Transverse colon (tissue), 4 donors: ENCODE data around the gene CNST. TPM values are rescaled to one million over a fixed set of nuclear protein-coding genes. Genes with fewer than 3 reads are reported as not detected.

Experiments
- DNase-seq: peaks from one replicate; pipeline ENCODE4 v3.0.0-alpha.2; 2019
- H3K27ac ChIP-seq, 4 donors: fragments of 200-600 bp; sonication (generic); 2 replicates each; pipeline ENCODE4 v1.5.1; 2016 to 2018; ENCODE audit warnings: inconsistent platforms in 4 of 4
- H3K27me3 ChIP-seq: fragments of 200-600 bp; sonication (generic); 2 replicates; pipeline ENCODE4 v1.5.1; 2017; ENCODE audit warnings: inconsistent platforms
- H3K36me3 ChIP-seq, 4 donors: fragments of 200-600 bp; sonication (generic); 2 replicates each; pipeline ENCODE4 v1.5.1; 2017 to 2019; ENCODE audit warnings: inconsistent platforms in 4 of 4
- H3K4me1 ChIP-seq, 4 donors: fragments of 200-600 bp; sonication (generic); 2 replicates each; pipeline ENCODE4 v1.5.1; 2017 to 2020; ENCODE audit warnings: inconsistent platforms in 4 of 4
- H3K4me3 ChIP-seq, 4 donors: fragments of 200-600 bp; sonication (generic); 1 replicate in 1 of 4; 2 replicates in 3 of 4; pipeline versions ENCODE4 v1.5.1 to v1.6.1; 2017 to 2019; ENCODE audit warnings: inconsistent platforms in 4 of 4
- H3K9me3 ChIP-seq, 2 donors: fragments of 200-600 bp; sonication (generic); 2 replicates each; pipeline ENCODE4 v1.5.1; 2017 to 2019; ENCODE audit warnings: inconsistent platforms in 2 of 2
- CTCF ChIP-seq, 5 experiments: fragments of 200-600 bp in 3 of 5; fragments of 450-650 bp in 2 of 5; sonication (generic) in 3 of 5; IDR thresholded peaks; 1 replicate in 2 of 5; 2 replicates in 3 of 5; pipeline ENCODE4 v1.5.1; 2016 to 2017; ENCODE audit warnings: antibody characterized with exemption in 5 of 5, inconsistent platforms in 3 of 5, mild to moderate bottlenecking in 2 of 5, moderate library complexity in 1 of 5
- EP300 ChIP-seq: sonication (generic); formaldehyde crosslinking; IDR thresholded peaks from one replicate; pipeline ENCODE4 v1.6.1; 2017; ENCODE audit warnings: antibody characterized with exemption, low read depth
- POLR2A ChIP-seq: fragments of 450-650 bp; IDR thresholded peaks from one replicate; pipeline ENCODE4 v1.6.1; 2016; ENCODE audit warnings: antibody characterized with exemption, mild to moderate bottlenecking, moderate library complexity
- POLR2AphosphoS5 ChIP-seq, 3 donors: sonication (generic); formaldehyde crosslinking; IDR thresholded peaks; one replicate each; pipeline ENCODE4 v1.6.1; 2016; ENCODE audit warnings: antibody characterized with exemption in 3 of 3
- whole genome bisulfite sequencing, 2 donors: methylation state at CpG; one replicate each; pipeline ENCODE4 v1.1.5; 2018; ENCODE audit warnings: low coverage in 1 of 2; 5-methylcytosine and 5-hydroxymethylcytosine counted together
- in situ Hi-C, 4 donors: fragments of 200-750 bp; cut with MboI; loops; one replicate each; pipeline versions ENCODE4 v1.15.0 to v1.15.1; 2017; ENCODE audit warnings: low sequenced_read_pairs in 3 of 4, low pct_ligation_motif_present in 1 of 4, low pct_unique_long_range_greater_than_20kb in 1 of 4
- intact Hi-C: fragments of 100-400 bp; cut with DNase I; formaldehyde crosslinking; loops from one replicate; pipeline ENCODE4 v1.15.1; 2023; ENCODE audit warnings: low total_unique reads
- total RNA-seq, 4 donors: library from RNA; depleted of rRNA; stranded (reverse); fragments of >200 nt; gene quantifications; one replicate each; pipeline ENCODE4 v1.1.0, GENCODE V29; 2016

Gene CNST
- total RNA-seq, 4 donors from 2014 or later: 44.0 to 83.0 (median 53.5) TPM

DNA sequence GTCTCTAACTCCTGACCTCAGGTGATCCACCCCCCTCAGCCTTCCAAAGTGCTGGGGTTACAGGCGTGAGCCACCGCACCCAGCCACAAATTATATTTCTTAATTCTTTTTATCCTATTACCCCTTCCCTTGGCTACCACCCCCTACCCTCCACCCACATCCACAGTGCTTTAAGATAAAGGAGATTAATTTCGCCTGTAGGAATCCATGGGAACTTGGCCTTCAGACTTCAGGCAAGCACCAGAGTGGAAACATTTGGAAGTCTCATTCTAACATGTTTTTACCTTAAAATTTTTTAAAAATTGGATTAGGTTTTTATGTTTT, 10.4 kb downstream of the CNST start:
- WGBS, 2 donors: 92% methylated on average over 3 of the region's 3 CpGs
- no peak for DNase-seq
- H3K36me3 ChIP-seq: no peaks in the 10 kb centered on the region
- intact Hi-C loops (no loop called here), in situ Hi-C loops (no loop called here)
- no peaks in the 10 kb centered on the region for H3K27me3 ChIP-seq
- TF ChIP-seq POLR2A (no peak), POLR2AphosphoS5 (IDR thresholded peaks at IDR 0.05) (no peak), CTCF (IDR thresholded peaks at IDR 0.05) (no peak), EP300 (no peak)
- H3K9me3 ChIP-seq: no peaks in the 10 kb centered on the region
- peak overlapping the region in 1 of 4 donors; percentile 38 for H3K27ac ChIP-seq
- H3K4me3 ChIP-seq: no peak overlapping the region
- peaks cover 14 to 74% (median 37%) of the 10 kb centered on the region in 4 donors for H3K4me1 ChIP-seq

DNA sequence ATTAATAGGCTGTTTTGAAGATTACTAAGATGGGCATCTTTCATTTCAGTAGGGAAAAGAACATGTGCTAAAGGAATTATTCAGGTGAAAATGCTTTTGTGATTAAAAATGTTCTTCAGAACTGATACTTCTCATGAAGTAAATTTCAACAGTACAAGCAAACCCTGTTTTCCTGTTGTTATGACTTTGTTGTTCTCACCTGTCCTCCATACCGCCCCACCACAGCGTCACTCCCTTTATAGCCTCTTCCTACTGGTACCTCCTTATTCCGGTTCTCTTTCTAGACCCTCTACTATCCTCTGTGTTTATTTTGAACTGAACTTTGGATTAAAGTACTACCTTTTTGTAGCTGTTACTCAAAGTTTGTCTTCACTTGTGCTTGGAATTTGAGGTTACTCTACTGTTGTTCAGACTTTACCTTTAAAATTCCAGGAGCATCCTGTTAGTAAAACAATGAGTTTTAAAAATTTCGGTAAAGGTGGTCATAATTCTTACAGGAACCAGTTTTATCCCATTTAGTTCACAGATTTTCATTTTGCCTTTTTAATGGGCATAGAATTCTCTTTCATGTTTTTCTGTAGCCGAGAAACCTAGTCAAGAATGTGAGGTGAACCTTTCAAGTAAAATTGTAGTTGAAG, 10.9 kb downstream of the CNST start:
- Histone ChIP-seq H3K27ac (peak overlapping the region in 3 of 4 donors; percentile 1 to 82 (median 38)), H3K4me3 (no peak overlapping the region), H3K9me3 (no peaks in the 10 kb centered on the region), H3K27me3 (no peaks in the 10 kb centered on the region), H3K36me3 (no peaks in the 10 kb centered on the region), H3K4me1 (peaks cover 14 to 75% (median 40%) of the 10 kb centered on the region in 4 donors)
- in situ Hi-C loops (no loop called here), intact Hi-C loops (no loop called here)
- TF ChIP-seq EP300 (no peak), CTCF (IDR thresholded peaks at IDR 0.05) (no peak), POLR2A (no peak), POLR2AphosphoS5 (IDR thresholded peaks at IDR 0.05) (no peak)
- DNase-seq: no peak
- 72 to 77% methylated on average over 4 to 5 of the region's 5 CpGs for WGBS, 2 donors

DNA sequence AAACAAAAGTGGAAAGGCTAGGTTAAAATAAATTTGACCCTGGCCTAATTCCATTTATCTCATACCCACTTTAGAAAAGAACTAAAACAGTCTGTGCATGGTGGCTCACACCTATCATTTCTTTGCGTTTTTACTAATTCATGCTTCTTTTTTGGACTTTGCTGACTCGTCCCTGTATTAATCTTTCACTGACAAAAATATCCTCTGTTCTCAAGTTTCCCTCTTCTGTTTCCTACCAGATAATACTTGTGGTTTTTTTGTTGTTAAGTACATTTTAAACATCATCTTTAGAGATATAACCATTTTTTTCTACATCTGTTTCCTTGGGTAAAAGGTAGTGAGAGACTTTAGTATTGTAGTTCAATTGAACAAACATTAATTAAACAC, 11.5 kb downstream of the CNST start:
- WGBS, 2 donors: 37 to 54% methylated on average over 2 of the region's 2 CpGs
- Histone ChIP-seq H3K27me3 (no peaks in the 10 kb centered on the region), H3K4me1 (peaks cover 14 to 75% (median 45%) of the 10 kb centered on the region in 4 donors), H3K27ac (peak overlapping the region; percentile 1 to 87 (median 60)), H3K9me3 (no peaks in the 10 kb centered on the region), H3K36me3 (no peaks in the 10 kb centered on the region), H3K4me3 (no peak overlapping the region)
- in situ Hi-C loops: no loop called here
- intact Hi-C loops: no loop called here
- no peak for DNase-seq
- TF ChIP-seq POLR2AphosphoS5 (IDR thresholded peaks at IDR 0.05): no peak
- TF ChIP-seq EP300: no peak
- TF ChIP-seq CTCF (IDR thresholded peaks at IDR 0.05): no peak
- no peak for TF ChIP-seq POLR2A

DNA sequence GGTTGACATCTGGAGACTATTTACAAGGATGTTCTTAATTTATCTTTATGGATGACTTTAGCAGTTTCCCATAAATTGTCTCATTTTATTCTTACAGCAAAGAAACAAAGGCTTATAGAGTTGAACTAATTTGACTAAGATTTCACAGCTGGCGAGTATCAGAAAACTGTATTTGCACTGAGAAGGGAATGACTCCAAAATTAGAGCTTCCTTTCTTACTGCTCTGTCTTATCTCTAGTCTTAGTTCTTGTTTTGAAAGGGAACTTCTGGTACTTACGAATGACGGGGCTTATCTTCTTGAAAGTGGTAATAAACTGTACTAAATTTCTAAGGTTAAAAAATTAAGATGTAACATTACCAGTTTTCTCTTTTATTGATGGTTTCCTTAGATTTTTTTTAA, 13.6 kb downstream of the CNST start:
- DNase-seq: no peak
- peak in 1 of 3 donors; percentile 20 for TF ChIP-seq POLR2AphosphoS5 (IDR thresholded peaks at IDR 0.05)
- TF ChIP-seq CTCF (IDR thresholded peaks at IDR 0.05): no peak
- Histone ChIP-seq H3K27me3 (no peaks in the 10 kb centered on the region), H3K9me3 (no peaks in the 10 kb centered on the region), H3K4me1 (peaks cover 14 to 79% (median 64%) of the 10 kb centered on the region in 4 donors), H3K4me3 (no peak overlapping the region), H3K36me3 (no peaks in the 10 kb centered on the region), H3K27ac (peak overlapping the region; percentile 82 to 88 (median 86))
- 23 to 41% methylated on average over 3 of the region's 3 CpGs for WGBS, 2 donors
- in situ Hi-C loops (no loop called here), intact Hi-C loops (no loop called here)
